Heart left ventricle (tissue), 16 donors: ENCODE results near the gene COL4A4. TPM values are rescaled to one million over a fixed set of nuclear protein-coding genes. Genes with fewer than 3 reads are reported as not detected.

ENCODE experiments used
- ATAC-seq, 4 donors: fragments of 200-7000 bp; cut with Tn5 transposase; one replicate each; pipeline ENCODE4 v1.9.1; 2020 to 2022; ENCODE audit warnings: moderate library complexity in 4 of 4, mild to moderate bottlenecking in 3 of 4, moderate number of reproducible peaks in 1 of 4
- DNase-seq, 5 donors: peaks; one replicate each; pipeline ENCODE4 v3.0.0-alpha.2; 2020
- H3K27ac ChIP-seq, 12 donors: fragments of 200-600 bp; sonication (generic) in 4 of 12; one replicate each; pipeline versions ENCODE4 v1.5.0 to v1.8.0; 2016 to 2022; ENCODE audit warnings: mild to moderate bottlenecking in 2 of 12
- H3K27me3 ChIP-seq, 9 donors: fragments of 200-600 bp; sonication (generic) in 2 of 9; one replicate each; pipeline versions ENCODE4 v1.5.1 to v1.8.0; 2016 to 2022; ENCODE audit warnings: mild to moderate bottlenecking in 3 of 9
- H3K36me3 ChIP-seq, 9 donors: fragments of 200-600 bp; sonication (generic) in 2 of 9; one replicate each; pipeline versions ENCODE4 v1.5.0 to v1.8.0; 2018 to 2022; ENCODE audit warnings: mild to moderate bottlenecking in 2 of 9
- H3K4me1 ChIP-seq, 12 donors: fragments of 200-600 bp; sonication (generic) in 4 of 12; one replicate each; pipeline versions ENCODE4 v1.5.0 to v1.8.0; 2016 to 2022; ENCODE audit warnings: mild to moderate bottlenecking in 3 of 12
- H3K4me3 ChIP-seq, 12 donors: fragments of 200-600 bp; sonication (generic) in 4 of 12; one replicate each; pipeline versions ENCODE4 v1.5.0 to v1.8.0; 2017 to 2022; ENCODE audit warnings: mild to moderate bottlenecking in 9 of 12, moderate library complexity in 4 of 12
- H3K9me3 ChIP-seq, 12 donors: fragments of 200-600 bp; sonication (generic) in 4 of 12; one replicate each; pipeline versions ENCODE4 v1.5.0 to v1.8.0; 2016 to 2022; ENCODE audit warnings: mild to moderate bottlenecking in 1 of 12
- CTCF ChIP-seq, 12 donors: fragments of 200-600 bp; sonication (generic) in 4 of 12; IDR thresholded peaks; one replicate each; pipeline versions ENCODE4 v1.5.0 to v1.8.0; 2018 to 2022; ENCODE audit warnings: antibody characterized with exemption in 12 of 12, mild to moderate bottlenecking in 5 of 12
- POLR2A ChIP-seq, 2 donors: fragments of 450-650 bp; IDR thresholded peaks; one replicate each; pipeline ENCODE4 v1.6.1; 2017; ENCODE audit warnings: antibody characterized with exemption in 2 of 2, mild to moderate bottlenecking in 2 of 2, moderate library complexity in 2 of 2
- WGBS, 4 donors: extraction: QIAGEN DNeasy Blood & Tissue Kit in 2 of 4; methylation state at CpG; one replicate each; pipeline versions ENCODE4 v1.1.5 to v1.1.7; 2013 to 2018; 5-methylcytosine and 5-hydroxymethylcytosine counted together
- intact Hi-C, 10 donors: fragments of 100-400 bp; cut with DNase I; formaldehyde crosslinking; loops; one replicate each; pipeline versions ENCODE4 v1.11.1 to v1.14.2; 2022
- polyA plus RNA-seq, 2 donors: library from polyadenylated mRNA; stranded (reverse); fragments of 200-250 nt; gene quantifications; one replicate each; pipeline ENCODE4 v1.2.3, GENCODE V29; 2013
- total RNA-seq, 9 donors: library from RNA; depleted of rRNA in 2 of 9; stranded (reverse); fragments of >200 nt in 2 of 9; fragmentation: NEBNext Ultra II Directional in 3 of 9; extraction: Animal tissue kit (Norgen Biotek cat#: 25700) in 3 of 9; gene quantifications; one replicate each; pipeline versions ENCODE4 v1.1.0 to v1.2.4, GENCODE V29; 2016 to 2023
- donor health status: ischemic (EF 13 %, LVEDD 7.1; RV severe dilation, severe dysfunction).
- donor health status: healthy with polysubstance abuse.
- donor health status: DM: no; HTN: yes; CAD: no.
- donor health status: DM: no; HTN: no; CAD: no.
- donor health status: ischemic (EF 25% LVEDD 6.9; RV normal size, moderate dysfunction).
- donor health status: ischemic (EF 25% LVEDD 5.7; RV mildly dilated, moderate dysfunction).
- donor health status: healthy.
- donor health status: DM: yes; HTN: yes; CAD: no.
- donor health status: ischemic (EF 35%, LVEDD 5.7; RV mildly dilated, moderate dysfunction).
- donor health status: nonischemic (EF 11% LVEDD 7.7; RV severe dilation, severe dysfunction).
- donor health status: DM: yes; HTN: yes; CAD: no.
- donor health status: PGD.
- donor health status: ischemic (EF 29% LVEDD 5.4; RV normal size, mild dysfunction).
- donor health status: nonischemic (EF 23%, LVEDD 6.1; RV moderate dilation, normal function).

COL4A4 gene
- total and polyA plus RNA-seq, 11 donors: 1.0 to 9.9 (median 3.4) TPM

GRCh38 chr2:227025510-227025909, 138.5 kb downstream of the COL4A4 start:
- peaks cover 0 to 71% (median 0%) of the 10 kb centered on the region in 9 donors for H3K36me3 ChIP-seq

GRCh38 chr2:227022608-227023007, 141.4 kb downstream of the COL4A4 start:
- TF ChIP-seq POLR2A (IDR thresholded peaks at IDR 0.05) (no peak), CTCF (IDR thresholded peaks at IDR 0.05) (no peak)
- no peak overlapping the region for H3K27ac ChIP-seq
- no peaks in the 10 kb centered on the region for H3K4me1 ChIP-seq
- ATAC-seq (no peak), DNase-seq (no peak)
- no peak overlapping the region for H3K4me3 ChIP-seq
- H3K27me3 ChIP-seq: no peaks in the 10 kb centered on the region
- intact Hi-C loops: no loop called here
- H3K9me3 ChIP-seq: no peaks in the 10 kb centered on the region
- H3K36me3 ChIP-seq: peaks cover 0 to 76% (median 0%) of the 10 kb centered on the region in 9 donors
- WGBS, 4 donors: 58 to 72% (median 67%) methylated on average over 3 of the region's 3 CpGs

More at GRCh38 chr2:227025510-227025909, 138.5 kb downstream of the COL4A4 start:
- Histone ChIP-seq H3K4me1 (peaks cover 0 to 16% (median 0%) of the 10 kb centered on the region in 12 donors), H3K9me3 (no peaks in the 10 kb centered on the region), H3K27ac (no peak overlapping the region), H3K27me3 (no peaks in the 10 kb centered on the region), H3K4me3 (no peak overlapping the region)
- 65 to 75% (median 71%) methylated on average over 2 of the region's 2 CpGs for WGBS, 4 donors
- no peak for DNase-seq
- TF ChIP-seq POLR2A (IDR thresholded peaks at IDR 0.05) (no peak), CTCF (IDR thresholded peaks at IDR 0.05) (no peak)
- intact Hi-C loops: no loop called here
- no peak for ATAC-seq

GRCh38 chr2:227020416-227020815, 143.6 kb downstream of the COL4A4 start:
- Histone ChIP-seq H3K27ac (no peak overlapping the region), H3K36me3 (peaks cover 0 to 70% (median 0%) of the 10 kb centered on the region in 9 donors), H3K4me3 (no peak overlapping the region), H3K4me1 (no peaks in the 10 kb centered on the region), H3K9me3 (no peaks in the 10 kb centered on the region), H3K27me3 (no peaks in the 10 kb centered on the region)
- ATAC-seq: no peak
- no peak for DNase-seq
- 84 to 100% (median 87%) methylated on average over 2 of the region's 2 CpGs for WGBS, 4 donors
- intact Hi-C loops: no loop called here
- no peak for TF ChIP-seq CTCF (IDR thresholded peaks at IDR 0.05)
- TF ChIP-seq POLR2A (IDR thresholded peaks at IDR 0.05): no peak

- Histone ChIP-seq H3K9me3 (no peaks in the 10 kb centered on the region), H3K27me3 (no peaks in the 10 kb centered on the region), H3K4me3 (no peak overlapping the region), H3K36me3 (peaks cover 0 to 51% (median 0%) of the 10 kb centered on the region in 9 donors), H3K4me1 (no peaks in the 10 kb centered on the region), H3K27ac (no peak overlapping the region)
- intact Hi-C loops: no loop called here
- WGBS, 4 donors: 54 to 58% (median 56%) methylated on average over 4 of the region's 4 CpGs
- ATAC-seq: no peak
- TF ChIP-seq CTCF (IDR thresholded peaks at IDR 0.05): no peak
- TF ChIP-seq POLR2A (IDR thresholded peaks at IDR 0.05): no peak
- DNase-seq: no peak
Measured at GRCh38 chr2:227016894-227017293, 147.1 kb downstream of the COL4A4 start.
